ENCODE data around the gene SYCP2L.
A peak's percentile ranks its signal among the peaks of the same experiment; 100 is the strongest.

The SYCP2L gene

GRCh38 chr6:10890151-10890550 lies 3.3 kb downstream of the SYCP2L start:
- no peak for DNase-seq (ENCODE audit: extremely low spot score)
- ChIA-PET POLR2A (interaction anchor here (0.6 kb wide), 1 partner anchor 204 kb away, joined by 4 read pairs; the partner anchor contains the start of gene SMIM13), CTCF (no interaction called here)
- no peak for TF ChIP-seq CTCF (IDR thresholded peaks at IDR 0.05; ENCODE audit: control extremely low read depth, extremely low read depth, low read depth, missing control alignments)

GRCh38 chr6:10891960-10892359 lies 5.1 kb downstream of the SYCP2L start:
- no peak for TF ChIP-seq CTCF (IDR thresholded peaks at IDR 0.05; ENCODE audit: control extremely low read depth, extremely low read depth, low read depth, missing control alignments)
- ChIA-PET POLR2A (no interaction called here), CTCF (interaction anchor here (2.1 kb wide), 1 partner anchor 10 kb away, joined by 4 read pairs; the partner anchor contains the start of gene GCM2)
- DNase-seq (ENCODE audit: extremely low spot score) = no peak

GRCh38 chr6:10894958-10895357 lies 8.1 kb downstream of the SYCP2L start:
- ChIA-PET CTCF (no interaction called here), POLR2A (no interaction called here)
- no peak for DNase-seq (ENCODE audit: extremely low spot score)
- TF ChIP-seq CTCF (IDR thresholded peaks at IDR 0.05; ENCODE audit: control extremely low read depth, extremely low read depth, low read depth, missing control alignments) = no peak

GRCh38 chr6:10896691-10897090 lies 9.8 kb downstream of the SYCP2L start:
- DNase-seq (ENCODE audit: extremely low spot score) = no peak
- POLR2A ChIA-PET = no interaction called here
- CTCF ChIA-PET = interaction anchor here (1.2 to 1.5 kb wide), 2 partner anchors 10 to 172 kb away, joined by 3 read pairs; partner anchors contain the start of gene SYCP2L
- TF ChIP-seq CTCF (IDR thresholded peaks at IDR 0.05; ENCODE audit: control extremely low read depth, extremely low read depth, low read depth, missing control alignments) = no peak

- CTCF ChIA-PET = interaction anchor here (1.8 kb wide), 1 partner anchor 9 kb away, joined by 4 read pairs; no protein-coding TSS in a partner anchor
Observed at GRCh38 chr6:10901770-10902169, 14.9 kb downstream of the SYCP2L start.

GRCh38 chr6:10904015-10904414 lies 17.2 kb downstream of the SYCP2L start:
- no peak for DNase-seq (ENCODE audit: extremely low spot score)
- ChIA-PET CTCF (no interaction called here), POLR2A (no interaction called here)
- no peak for TF ChIP-seq CTCF (IDR thresholded peaks at IDR 0.05; ENCODE audit: control extremely low read depth, extremely low read depth, low read depth, missing control alignments)

More at GRCh38 chr6:10901770-10902169, 14.9 kb downstream of the SYCP2L start:
- POLR2A ChIA-PET = no interaction called here
- no peak for TF ChIP-seq CTCF (IDR thresholded peaks at IDR 0.05; ENCODE audit: control extremely low read depth, extremely low read depth, low read depth, missing control alignments)
- DNase-seq (ENCODE audit: extremely low spot score) = peak; percentile 71
